HG03565 (cell line): ENCODE measurements around the gene SLC12A7.
"Not testable (repeated sequence)": the region's sequence is repeated elsewhere in the genome, so short reads cannot be mapped to it uniquely, and the experiment has no call there.

ENCODE experiments used
- ATAC-seq: cut with Tn5 transposase; IDR thresholded peaks from one replicate; pipeline ENCODE4 v1.9.1; 2021; ENCODE audit warnings: mild to moderate bottlenecking, moderate library complexity; ENCODE audit not compliant: unreplicated experiment

Gene SLC12A7

GRCh38 chr5:1065891-1066650 lies 45.8 kb downstream of the SLC12A7 start:
- no peak for ATAC-seq

- ATAC-seq = no peak
Measured at GRCh38 chr5:1065143-1065750, 46.6 kb downstream of the SLC12A7 start.

GRCh38 chr5:1064383-1065142 lies 47.3 kb downstream of the SLC12A7 start:
- ATAC-seq = no peak

GRCh38 chr5:1063661-1064382 lies 48.0 kb downstream of the SLC12A7 start:
- ATAC-seq = no peak

- no peak for ATAC-seq
Measured at GRCh38 chr5:1062761-1063568, 48.9 kb downstream of the SLC12A7 start.

GRCh38 chr5:1061916-1062315 lies 49.9 kb downstream of the SLC12A7 start:
- ATAC-seq = no peak

GRCh38 chr5:1061292-1061691 lies 50.6 kb downstream of the SLC12A7 start:
- not testable (repeated sequence) for ATAC-seq

GRCh38 chr5:1060535-1060981 lies 51.3 kb downstream of the SLC12A7 start:
- no peak for ATAC-seq

GRCh38 chr5:1059884-1060263 lies 52.0 kb downstream of the SLC12A7 start:
- no peak for ATAC-seq

- ATAC-seq = no peak
Measured at GRCh38 chr5:1058988-1059883, 52.6 kb downstream of the SLC12A7 start.

GRCh38 chr5:1058083-1058945 lies 53.5 kb downstream of the SLC12A7 start:
- no peak for ATAC-seq

- ATAC-seq = no peak
Measured at GRCh38 chr5:1057485-1058082, 54.3 kb downstream of the SLC12A7 start.

GRCh38 chr5:1056611-1057484 lies 55.0 kb downstream of the SLC12A7 start:
- ATAC-seq = no peak

- ATAC-seq = no peak
Measured at GRCh38 chr5:1055896-1056610, 55.8 kb downstream of the SLC12A7 start.

- ATAC-seq = no peak
Measured at GRCh38 chr5:1054799-1055775, 56.8 kb downstream of the SLC12A7 start.
